SU-DHL-6 (cell line): Measurements from ENCODE around the gene MYH7B.

ENCODE experiments used
- CTCF ChIP-seq: fragments of 200-600 bp; sonication (generic); IDR thresholded peaks from one replicate; pipeline ENCODE4 v1.5.1; 2017; ENCODE audit warnings: antibody characterized with exemption, mild to moderate bottlenecking, low read length, moderate library complexity; ENCODE audit not compliant: insufficient read depth, poor library complexity, severe bottlenecking
- EZH2phosphoT487 ChIP-seq: fragments of 200-600 bp; sonication (generic), shearing (Covaris generic); conservative IDR thresholded peaks from 2 replicates; pipeline ENCODE4 v1.6.1; 2018; ENCODE audit warnings: mild to moderate bottlenecking, antibody characterized with exemption, low read length, moderate library complexity, mixed read lengths

- TF ChIP-seq CTCF, result no peak
- TF ChIP-seq EZH2phosphoT487, result no peak
Measured at GRCh38 chr20:34983995-34984735, 28.5 kb downstream of the MYH7B start.
